Keratinocyte (primary cell): ENCODE results near the gene POFUT2.

ENCODE experiments used
- EZH2 ChIP-seq: IDR thresholded peaks from one replicate; pipeline ENCODE4 v1.6.1; 2012; ENCODE audit warnings: inconsistent platforms, mild to moderate bottlenecking, low read length, moderate library complexity
- TF ChIP-seq, protein P1 (sequence below), 3 experiments: IDR thresholded peaks in 1 of 3; conservative IDR thresholded peaks in 1 of 3; optimal IDR thresholded peaks in 1 of 3; 2 replicates in 2 of 3; 3 replicates in 1 of 3; pipeline versions ENCODE3 to v1.5.1; 2011; ENCODE audit warnings: low read length in 3 of 3, mild to moderate bottlenecking in 3 of 3, moderate library complexity in 2 of 3, control low read depth in 1 of 3, inconsistent platforms in 1 of 3; ENCODE audit not compliant: insufficient read depth in 2 of 3; ENCODE audit errors: extremely low read depth in 1 of 3

DNA sequence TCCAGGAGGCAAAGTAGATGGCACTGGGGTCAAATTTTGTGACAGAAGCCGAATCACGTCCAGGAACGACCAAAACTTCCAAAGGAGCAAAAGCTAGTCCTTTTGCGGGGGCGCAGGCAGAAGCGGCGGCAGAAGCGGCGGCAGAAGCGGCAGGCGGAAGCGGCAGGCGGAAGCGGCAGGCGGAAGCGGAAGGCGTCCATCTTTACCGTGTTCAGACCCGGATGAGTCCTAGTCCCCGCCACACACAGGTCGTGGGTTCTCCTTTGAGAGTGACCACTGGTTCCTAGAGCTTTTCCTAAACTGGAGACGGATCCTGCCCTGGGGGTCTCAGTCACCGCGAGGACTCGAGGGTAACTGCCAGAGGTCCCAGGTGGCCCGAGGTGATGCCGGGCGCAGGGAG is 53.6 kb downstream of the POFUT2 start:
- TF ChIP-seq, protein P1, sequence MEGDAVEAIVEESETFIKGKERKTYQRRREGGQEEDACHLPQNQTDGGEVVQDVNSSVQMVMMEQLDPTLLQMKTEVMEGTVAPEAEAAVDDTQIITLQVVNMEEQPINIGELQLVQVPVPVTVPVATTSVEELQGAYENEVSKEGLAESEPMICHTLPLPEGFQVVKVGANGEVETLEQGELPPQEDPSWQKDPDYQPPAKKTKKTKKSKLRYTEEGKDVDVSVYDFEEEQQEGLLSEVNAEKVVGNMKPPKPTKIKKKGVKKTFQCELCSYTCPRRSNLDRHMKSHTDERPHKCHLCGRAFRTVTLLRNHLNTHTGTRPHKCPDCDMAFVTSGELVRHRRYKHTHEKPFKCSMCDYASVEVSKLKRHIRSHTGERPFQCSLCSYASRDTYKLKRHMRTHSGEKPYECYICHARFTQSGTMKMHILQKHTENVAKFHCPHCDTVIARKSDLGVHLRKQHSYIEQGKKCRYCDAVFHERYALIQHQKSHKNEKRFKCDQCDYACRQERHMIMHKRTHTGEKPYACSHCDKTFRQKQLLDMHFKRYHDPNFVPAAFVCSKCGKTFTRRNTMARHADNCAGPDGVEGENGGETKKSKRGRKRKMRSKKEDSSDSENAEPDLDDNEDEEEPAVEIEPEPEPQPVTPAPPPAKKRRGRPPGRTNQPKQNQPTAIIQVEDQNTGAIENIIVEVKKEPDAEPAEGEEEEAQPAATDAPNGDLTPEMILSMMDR (optimal IDR thresholded peaks at IDR 0.05 in 1 of 3, IDR thresholded peaks at IDR 0.05 in 1 of 3, conservative IDR thresholded peaks at IDR 0.05 in 1 of 3; ENCODE audit: extremely low read depth in 1 of 3, insufficient read depth in 2 of 3, low read length in 3 of 3): no peak
- no peak for TF ChIP-seq EZH2
